HFFc6 (cell line): Measurements from ENCODE around the gene NR2F6. TPM values are rescaled to one million over a fixed set of nuclear protein-coding genes. Genes with fewer than 3 reads are reported as not detected.

ENCODE experiments used
- DNase-seq: peaks from one replicate; pipeline ENCODE4 v3.0.0-alpha.2; 2018
- H3K27ac Mint-ChIP-seq: 2 replicates; pipeline ENCODE4 v1.8.0; 2020; ENCODE audit warnings: mild to moderate bottlenecking, mixed read lengths
- H3K27me3 Mint-ChIP-seq: 2 replicates; pipeline ENCODE4 v1.8.0; 2021; ENCODE audit warnings: mild to moderate bottlenecking, moderate library complexity, mixed read lengths; ENCODE audit not compliant: insufficient read depth
- H3K36me3 Mint-ChIP-seq: 2 replicates; pipeline ENCODE4 v1.8.0; 2021; ENCODE audit warnings: low read depth, mixed read lengths
- H3K4me1 Mint-ChIP-seq: 2 replicates; pipeline ENCODE4 v1.8.0; 2020; ENCODE audit warnings: low read depth, mixed read lengths
- H3K4me3 Mint-ChIP-seq: 2 replicates; pipeline ENCODE4 v1.8.0; 2020; ENCODE audit warnings: mild to moderate bottlenecking, moderate library complexity, mixed read lengths
- H3K9me3 Mint-ChIP-seq: 2 replicates; pipeline ENCODE4 v1.8.0; 2020; ENCODE audit warnings: mild to moderate bottlenecking, mixed read lengths
- total RNA-seq, 6 experiments: library from RNA; stranded (reverse); fragmentation: NEBNext Ultra II Directional; extraction: Animal tissue kit (Norgen Biotek cat#: 25700); gene quantifications; 2 replicates in 1 of 6; 3 replicates in 5 of 6; pipeline ENCODE4 v1.2.3, GENCODE V29; 2021
- TF ChIP-seq, protein P1 (sequence below): fragments of 200-600 bp; sonication (generic); IDR thresholded peaks from 2 replicates; pipeline ENCODE4 v1.5.0; 2021; ENCODE audit warnings: antibody characterized with exemption, mild to moderate bottlenecking

NR2F6 gene
- total RNA-seq, 6 experiments from 2014 or later, result 46.1 to 61.9 (median 49.3) TPM

DNA sequence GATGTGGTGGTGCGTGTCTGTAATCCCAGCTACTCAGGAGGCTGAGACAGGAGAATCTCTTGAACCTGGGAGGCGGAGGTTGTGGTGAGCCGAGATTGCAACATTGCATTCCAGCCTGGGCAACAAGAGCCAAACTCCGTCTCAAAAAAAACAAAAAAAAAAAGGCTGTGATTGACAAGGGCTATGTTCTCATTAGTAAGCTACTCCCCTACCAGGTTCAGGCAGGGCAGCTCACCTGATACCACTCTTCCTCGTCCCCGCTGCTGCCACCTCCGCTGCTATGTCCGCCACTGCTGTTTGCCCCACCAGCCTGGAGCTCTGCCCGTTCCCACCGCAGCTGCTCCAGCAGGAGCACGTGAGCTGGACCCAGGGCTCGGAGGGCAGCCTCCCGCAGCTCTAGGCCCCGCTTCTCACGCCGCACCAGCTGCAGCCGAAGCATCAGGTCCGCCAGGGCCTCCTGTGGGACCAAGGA, 9.5 kb upstream of the NR2F6 start:
- peaks cover 5% of the 10 kb centered on the region; the same call in 1 of the 2 replicates for H3K36me3 Mint-ChIP-seq
- no peak overlapping the region for H3K27ac Mint-ChIP-seq
- TF ChIP-seq, protein P1, sequence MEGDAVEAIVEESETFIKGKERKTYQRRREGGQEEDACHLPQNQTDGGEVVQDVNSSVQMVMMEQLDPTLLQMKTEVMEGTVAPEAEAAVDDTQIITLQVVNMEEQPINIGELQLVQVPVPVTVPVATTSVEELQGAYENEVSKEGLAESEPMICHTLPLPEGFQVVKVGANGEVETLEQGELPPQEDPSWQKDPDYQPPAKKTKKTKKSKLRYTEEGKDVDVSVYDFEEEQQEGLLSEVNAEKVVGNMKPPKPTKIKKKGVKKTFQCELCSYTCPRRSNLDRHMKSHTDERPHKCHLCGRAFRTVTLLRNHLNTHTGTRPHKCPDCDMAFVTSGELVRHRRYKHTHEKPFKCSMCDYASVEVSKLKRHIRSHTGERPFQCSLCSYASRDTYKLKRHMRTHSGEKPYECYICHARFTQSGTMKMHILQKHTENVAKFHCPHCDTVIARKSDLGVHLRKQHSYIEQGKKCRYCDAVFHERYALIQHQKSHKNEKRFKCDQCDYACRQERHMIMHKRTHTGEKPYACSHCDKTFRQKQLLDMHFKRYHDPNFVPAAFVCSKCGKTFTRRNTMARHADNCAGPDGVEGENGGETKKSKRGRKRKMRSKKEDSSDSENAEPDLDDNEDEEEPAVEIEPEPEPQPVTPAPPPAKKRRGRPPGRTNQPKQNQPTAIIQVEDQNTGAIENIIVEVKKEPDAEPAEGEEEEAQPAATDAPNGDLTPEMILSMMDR, result no peak

DNA sequence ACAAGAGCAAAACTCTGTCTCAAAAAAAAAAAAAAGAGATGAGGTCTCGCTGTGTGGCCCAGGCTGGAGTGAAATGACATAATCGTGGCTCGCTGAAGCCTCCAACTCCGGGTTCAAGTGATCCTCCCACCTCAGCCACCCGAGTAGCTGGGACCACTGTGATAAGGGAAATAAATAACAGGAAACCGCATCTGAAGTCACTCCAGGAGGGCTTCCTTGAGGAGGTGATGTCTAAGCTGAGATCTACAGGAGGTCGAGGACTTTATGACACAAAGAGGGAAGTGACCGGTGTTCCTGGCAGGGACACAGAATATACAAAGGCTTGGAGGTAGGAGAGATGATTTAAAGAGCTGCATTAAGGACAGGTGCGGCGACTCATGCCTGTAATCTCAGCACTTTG, 8.9 kb upstream of the NR2F6 start:
- Mint-ChIP-seq H3K4me1 (peaks cover 1% of the 10 kb centered on the region; the same call in 1 of the 2 replicates), H3K36me3 (peaks cover 4% of the 10 kb centered on the region; the same call in 1 of the 2 replicates), H3K27me3 (peaks cover 2% of the 10 kb centered on the region), H3K27ac (no peak overlapping the region), H3K4me3 (no peak overlapping the region), H3K9me3 (no peaks in the 10 kb centered on the region; the same call in 1 of the 2 replicates)
- no peak for DNase-seq
- TF ChIP-seq, protein P1, result no peak

More for the DNA sequence above, 9.5 kb upstream of the NR2F6 start:
- H3K4me1 Mint-ChIP-seq, result no peaks in the 10 kb centered on the region
- H3K4me3 Mint-ChIP-seq, result no peak overlapping the region
- no peaks in the 10 kb centered on the region; the same call in 1 of the 2 replicates for H3K9me3 Mint-ChIP-seq
- H3K27me3 Mint-ChIP-seq, result peaks cover 4% of the 10 kb centered on the region
- DNase-seq, result no peak

DNA sequence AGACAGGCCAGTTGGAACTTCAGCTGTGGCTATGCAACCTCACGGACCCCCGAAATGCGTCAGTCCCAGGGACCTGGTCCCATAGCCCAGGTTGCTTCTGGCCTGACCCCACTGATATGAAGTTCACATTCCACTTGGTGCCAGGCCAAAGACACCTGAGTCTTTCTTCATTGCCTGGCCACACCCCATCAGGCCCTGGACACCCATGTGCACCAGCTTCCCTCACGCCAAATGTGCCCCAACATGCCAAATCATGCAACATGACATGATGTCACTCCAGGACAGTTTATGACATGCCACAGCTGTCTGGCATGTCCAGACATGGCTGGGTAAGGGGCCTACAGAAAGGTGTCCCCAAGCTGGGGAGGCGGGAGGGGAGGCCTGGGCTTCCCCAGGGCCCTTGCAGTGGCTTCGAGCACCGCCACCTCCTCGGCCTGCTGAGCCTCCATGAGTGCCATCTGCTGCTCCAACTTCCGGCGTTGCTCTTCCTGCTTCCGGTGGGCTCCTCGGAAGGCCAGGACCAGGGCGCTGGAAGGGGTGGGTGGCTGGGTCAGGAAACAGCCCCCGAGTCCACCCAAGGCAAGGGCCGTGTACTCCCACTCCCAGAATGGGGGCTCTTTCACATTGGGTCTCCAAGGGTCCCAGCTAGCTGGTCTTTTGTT, 4.3 kb upstream of the NR2F6 start:
- Mint-ChIP-seq H3K27ac (no peak overlapping the region), H3K4me3 (no peak overlapping the region), H3K4me1 (peaks cover 28% of the 10 kb centered on the region), H3K27me3 (no peaks in the 10 kb centered on the region; the same call in 1 of the 2 replicates), H3K9me3 (no peaks in the 10 kb centered on the region), H3K36me3 (no peaks in the 10 kb centered on the region)
- TF ChIP-seq, protein P1, result no peak
- no peak for DNase-seq

DNA sequence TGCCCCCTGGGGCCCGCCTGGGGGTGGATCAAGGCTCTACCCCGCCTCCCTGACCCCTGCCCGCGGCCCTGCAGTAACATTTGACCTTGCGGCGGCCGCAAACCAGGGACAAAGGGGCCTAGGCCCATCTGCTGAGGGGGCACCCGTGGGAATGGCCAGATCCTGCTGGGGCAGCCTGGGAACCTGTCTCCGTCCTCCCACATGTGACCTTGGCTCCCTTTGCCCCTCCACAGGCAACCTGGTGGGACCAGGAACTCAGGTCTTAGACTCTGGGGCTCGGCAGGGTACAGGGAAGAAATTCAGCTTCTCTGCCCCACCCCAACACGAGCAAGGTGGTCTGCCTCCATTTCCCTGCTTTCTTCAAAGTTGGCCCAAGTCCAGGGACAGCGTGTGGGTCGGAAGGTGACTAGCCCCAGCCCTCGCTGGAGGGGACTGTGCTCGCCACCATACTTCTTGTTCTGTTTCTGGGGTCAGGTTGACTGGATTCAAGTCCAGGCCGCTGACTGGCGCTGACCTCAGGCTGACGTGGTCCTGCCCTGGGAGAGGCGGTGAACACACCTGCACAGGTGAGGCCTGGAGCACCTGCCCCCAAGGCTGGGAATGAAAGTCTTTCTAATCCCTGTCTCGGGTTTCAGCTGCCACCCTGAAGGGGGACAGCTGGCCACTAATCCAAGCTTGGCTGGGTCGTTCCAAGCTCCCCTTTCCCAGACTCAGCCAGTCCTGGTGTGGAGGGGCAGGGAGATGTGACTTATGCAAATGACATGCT, 2.5 kb upstream of the NR2F6 start:
- H3K4me3 Mint-ChIP-seq, result no peak overlapping the region
- no peak for DNase-seq
- no peaks in the 10 kb centered on the region for H3K27me3 Mint-ChIP-seq
- no peaks in the 10 kb centered on the region for H3K9me3 Mint-ChIP-seq
- peaks cover 29% of the 10 kb centered on the region for H3K4me1 Mint-ChIP-seq
- 0 out of 2 replicates have a peak, but pooled peaks cover 9% of the 10 kb centered on the region for H3K36me3 Mint-ChIP-seq
- TF ChIP-seq, protein P1, result no peak
- H3K27ac Mint-ChIP-seq, result no peak overlapping the region

DNA sequence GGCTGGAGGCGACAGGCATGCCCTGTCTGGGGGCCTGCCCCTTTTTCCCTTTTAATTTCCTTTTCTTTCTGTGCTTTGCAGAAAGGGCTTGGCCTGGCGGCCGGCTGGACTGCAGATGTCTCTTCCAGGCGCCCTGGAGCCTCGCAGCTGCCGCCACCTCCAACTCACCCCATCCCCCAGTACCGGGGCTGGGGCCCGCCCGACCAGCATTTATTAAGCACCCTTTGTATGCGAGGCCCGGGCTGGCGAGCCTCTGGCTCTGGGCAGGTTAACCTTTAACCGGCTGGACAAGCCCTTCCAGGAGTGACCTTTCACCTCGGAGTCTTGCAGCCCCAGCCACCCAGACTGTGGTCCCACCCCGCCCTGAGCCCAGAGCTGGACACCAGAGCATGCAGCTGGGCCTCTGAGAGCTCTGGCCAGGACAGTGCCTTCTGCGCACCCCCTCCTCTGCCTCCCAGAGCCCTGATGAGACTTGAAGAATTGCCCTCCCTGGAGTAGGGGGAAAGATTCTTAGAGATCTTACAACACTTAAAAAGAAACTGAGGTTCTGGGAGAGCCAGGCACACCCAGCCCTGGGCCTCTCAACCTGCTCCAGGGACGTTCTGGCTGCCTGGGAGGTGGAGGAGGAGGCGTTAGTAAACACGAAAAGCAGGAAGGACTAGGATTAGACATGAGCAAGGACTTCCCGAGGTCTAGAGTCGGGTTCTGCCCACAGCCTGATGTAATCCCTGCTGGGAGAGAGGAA, 1.1 kb upstream of the NR2F6 start:
- DNase-seq, result no peak
- H3K36me3 Mint-ChIP-seq, result 0 out of 2 replicates have a peak, but pooled peaks cover 9% of the 10 kb centered on the region
- H3K27ac Mint-ChIP-seq, result peak overlapping the region; percentile 83

More for the DNA sequence above, 1.1 kb upstream of the NR2F6 start:
- Mint-ChIP-seq H3K27me3 (peaks cover 3% of the 10 kb centered on the region; the same call in 1 of the 2 replicates), H3K4me1 (peaks cover 40% of the 10 kb centered on the region), H3K9me3 (no peaks in the 10 kb centered on the region), H3K4me3 (peak overlapping the region; percentile 82)
- TF ChIP-seq, protein P1, result no peak
